GM18507 (cell line): Measurements from ENCODE around the gene EEIG1.
A peak's percentile ranks its signal among the peaks of the same experiment; 100 is the strongest.

ENCODE experiments used
- DNase-seq: peaks from one replicate; pipeline ENCODE4 v3.0.0; 2011; ENCODE audit warnings: low read depth; ENCODE audit not compliant: insufficient read length; ENCODE audit errors: extremely low spot score
- FAIRE-seq: peaks from 2 replicates; lab custom pipeline; 2011; peaks lifted over from hg19 to GRCh38; lab: Jason Lieb, UNC

Gene EEIG1

GRCh38 chr9:128002959-128003358, 22.2 kb upstream of the EEIG1 start:
- DNase-seq (no peak), FAIRE-seq (no peak)

DNA sequence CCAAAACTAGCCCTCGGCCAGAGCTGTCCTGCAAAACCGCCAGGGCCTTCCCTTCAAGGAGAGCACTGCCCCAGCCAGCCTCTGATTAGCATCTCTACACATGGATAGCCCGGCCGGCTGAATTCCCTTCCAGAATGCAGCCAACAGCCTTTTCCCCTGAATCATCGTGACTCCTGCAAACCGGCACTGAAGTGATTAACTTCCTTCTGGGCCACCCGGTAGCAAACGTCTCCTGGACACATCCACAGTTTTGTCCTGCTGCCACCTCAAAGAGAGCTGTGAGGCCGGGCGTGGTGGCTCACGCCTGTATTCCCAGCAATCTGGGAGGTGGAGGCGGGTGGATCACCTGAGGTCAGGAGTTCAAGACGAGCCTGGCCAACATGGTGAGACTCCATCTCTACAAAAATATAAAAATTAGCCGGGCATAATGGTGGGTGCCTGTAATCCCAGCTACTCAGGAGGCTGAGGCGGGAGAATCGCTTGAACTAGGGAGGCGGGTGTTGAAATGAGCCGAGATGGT, 21.1 kb upstream of the EEIG1 start:
- DNase-seq (no peak), FAIRE-seq (no peak)

GRCh38 chr9:128001151-128001778, 20.5 kb upstream of the EEIG1 start:
- no peak for DNase-seq
- FAIRE-seq: no peak

DNA sequence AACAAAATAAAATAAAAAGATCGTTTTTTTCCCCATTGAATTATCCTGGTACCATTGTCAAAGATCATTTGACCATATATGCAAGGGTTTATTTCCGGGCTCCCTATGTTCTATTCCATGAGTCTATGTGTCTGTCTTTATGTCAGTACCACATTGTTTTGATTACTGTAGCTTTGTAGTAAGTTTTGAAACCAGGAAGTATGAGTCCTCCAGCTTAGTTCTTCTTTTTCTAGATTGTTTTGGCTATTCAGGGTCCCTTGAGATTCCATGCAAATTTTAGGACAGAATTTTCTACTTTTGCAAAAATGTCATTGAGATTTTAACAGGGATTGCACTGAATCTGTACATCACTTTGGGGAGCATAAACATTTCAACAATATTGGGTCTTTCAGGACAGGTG, 18.7 kb upstream of the EEIG1 start:
- FAIRE-seq (no peak), DNase-seq (no peak)

- no peak for FAIRE-seq
- DNase-seq: no peak
Observed at GRCh38 chr9:127993721-127994120, 12.9 kb upstream of the EEIG1 start.

- FAIRE-seq (no peak), DNase-seq (no peak)
Observed at GRCh38 chr9:127991757-127992274, 11.0 kb upstream of the EEIG1 start.

- DNase-seq (no peak), FAIRE-seq (no peak)
Observed at GRCh38 chr9:127991017-127991756, 10.4 kb upstream of the EEIG1 start.

DNA sequence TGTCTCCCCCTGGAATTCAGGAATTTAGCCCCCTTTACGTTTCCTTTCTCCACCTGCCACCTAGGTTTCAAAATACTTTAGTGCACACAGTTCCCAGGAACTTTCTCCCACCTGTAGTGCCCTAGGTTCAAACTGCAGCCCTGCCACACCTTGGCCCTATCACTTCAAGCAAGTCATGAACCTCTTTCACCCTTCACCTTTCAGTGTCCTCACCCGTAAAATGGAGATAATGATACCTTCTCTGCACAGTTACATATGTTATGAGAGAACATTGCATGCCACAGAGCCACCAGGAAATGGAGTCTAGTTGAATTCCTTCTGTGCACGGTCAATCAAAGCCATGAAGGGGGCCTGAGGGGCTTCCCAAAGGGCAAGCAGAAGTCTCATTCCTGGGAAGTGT, 9.8 kb upstream of the EEIG1 start:
- FAIRE-seq (no peak), DNase-seq (no peak)

GRCh38 chr9:127989094-127989493, 8.3 kb upstream of the EEIG1 start:
- DNase-seq (no peak), FAIRE-seq (no peak)

- DNase-seq: no peak
Observed at GRCh38 chr9:127987103-127987614, 6.4 kb upstream of the EEIG1 start.

DNA sequence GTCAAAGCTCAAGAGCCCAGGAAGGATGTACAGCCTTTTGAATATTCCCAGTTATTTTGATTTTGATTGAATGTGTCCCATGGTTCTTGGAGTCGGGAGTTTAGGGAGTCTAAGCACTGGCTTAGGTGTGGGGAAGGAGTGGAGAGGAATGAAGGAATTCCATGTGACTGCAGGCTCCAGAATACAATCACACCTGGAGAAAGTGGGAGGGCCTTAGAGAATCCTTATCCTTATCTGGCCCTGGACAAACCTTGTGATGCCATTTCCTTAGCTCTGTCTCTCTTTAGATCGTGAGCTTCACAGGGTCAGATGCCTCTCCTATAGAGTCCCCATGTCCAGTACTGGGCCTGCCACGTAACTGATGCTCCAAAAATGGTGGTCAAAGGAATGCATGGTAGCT, 4.2 kb upstream of the EEIG1 start:
- DNase-seq (no peak), FAIRE-seq (no peak)

More at GRCh38 chr9:127987103-127987614, 6.4 kb upstream of the EEIG1 start:
- peak; percentile 66 for FAIRE-seq

GRCh38 chr9:127983847-127984289, 3.1 kb upstream of the EEIG1 start:
- DNase-seq: no peak
- peak; percentile 94 for FAIRE-seq

GRCh38 chr9:127982912-127983311, 2.1 kb upstream of the EEIG1 start:
- DNase-seq (no peak), FAIRE-seq (no peak)

DNA sequence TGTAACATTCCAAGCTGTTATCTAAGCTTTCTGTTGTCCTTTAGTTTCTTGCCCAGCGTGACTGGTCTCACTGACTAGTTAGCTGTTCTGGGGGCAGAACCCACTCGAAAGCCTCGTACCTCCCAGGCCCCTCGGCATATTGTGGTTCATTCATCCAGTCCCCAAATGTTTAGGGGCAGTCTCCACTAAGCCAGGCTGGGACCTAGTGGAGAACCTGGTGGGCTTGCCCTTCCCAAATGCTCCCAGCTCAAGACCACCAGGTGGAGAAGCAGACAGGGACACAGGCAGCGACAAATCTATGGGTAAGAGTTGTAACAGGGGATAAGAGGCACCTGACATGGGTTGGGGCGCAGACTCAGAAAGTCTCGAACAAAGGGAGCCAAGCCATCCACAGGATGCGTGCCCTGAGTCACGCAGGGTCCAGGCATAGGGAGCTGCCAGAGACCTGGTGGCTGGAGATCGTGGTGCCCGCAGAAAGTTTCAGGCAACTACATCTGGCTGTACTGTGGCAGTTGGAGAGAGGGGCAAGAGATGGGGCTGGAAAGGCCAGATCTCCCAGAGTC, 851 bp upstream of the EEIG1 start:
- FAIRE-seq (no peak), DNase-seq (no peak)

DNA sequence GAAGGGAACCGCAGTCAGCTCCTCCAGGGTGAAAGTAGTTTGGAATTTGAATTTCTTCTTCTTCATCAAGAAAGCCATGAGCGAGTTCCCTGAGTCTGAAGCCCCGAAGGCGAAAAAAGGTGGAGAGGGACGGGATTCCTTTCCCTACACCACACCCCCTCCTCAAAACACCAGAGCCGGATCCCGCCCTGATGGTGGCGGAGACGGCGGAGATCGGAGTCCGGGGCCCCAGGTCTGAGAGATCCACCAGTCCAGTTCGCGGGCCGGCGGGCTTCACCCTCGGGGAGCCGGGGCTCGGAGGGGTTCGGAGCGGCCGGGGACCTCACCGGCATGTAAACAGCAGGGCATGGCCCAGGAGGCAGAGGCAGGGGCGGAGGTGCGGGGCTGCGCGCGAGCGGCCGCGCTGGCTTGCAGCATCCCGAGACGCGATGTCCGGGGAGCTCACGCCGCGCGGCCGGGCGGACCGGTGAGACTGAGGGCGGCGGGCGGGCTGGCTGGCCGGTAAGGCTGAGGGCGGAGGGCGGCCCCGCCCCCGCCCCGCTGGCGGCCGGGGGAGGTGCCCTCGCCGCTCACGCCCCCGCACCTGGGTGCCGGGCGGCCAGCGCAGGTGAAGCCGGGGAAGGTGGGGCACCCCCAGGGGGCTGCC, 606 bp downstream of the EEIG1 start:
- FAIRE-seq (no peak), DNase-seq (no peak)

GRCh38 chr9:127979333-127980059, 1.3 kb downstream of the EEIG1 start:
- peak; percentile 85 for FAIRE-seq
- no peak for DNase-seq

DNA sequence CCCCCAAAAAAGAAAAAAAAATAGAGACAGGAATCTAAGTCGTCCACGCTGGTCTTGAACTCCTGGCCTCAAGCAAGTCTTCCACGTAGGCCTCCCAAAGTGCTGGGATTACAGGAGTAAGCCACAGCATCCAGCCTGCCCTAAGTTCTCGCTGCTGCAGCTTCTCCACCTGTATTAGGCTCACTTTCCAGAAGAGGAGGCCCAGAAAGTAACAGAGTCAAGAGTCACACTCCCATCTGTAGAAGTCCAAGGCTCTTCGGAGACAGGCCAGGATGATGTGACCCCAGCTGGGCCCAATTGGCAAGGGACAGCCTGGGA, 1.8 kb downstream of the EEIG1 start:
- DNase-seq (no peak), FAIRE-seq (no peak)

DNA sequence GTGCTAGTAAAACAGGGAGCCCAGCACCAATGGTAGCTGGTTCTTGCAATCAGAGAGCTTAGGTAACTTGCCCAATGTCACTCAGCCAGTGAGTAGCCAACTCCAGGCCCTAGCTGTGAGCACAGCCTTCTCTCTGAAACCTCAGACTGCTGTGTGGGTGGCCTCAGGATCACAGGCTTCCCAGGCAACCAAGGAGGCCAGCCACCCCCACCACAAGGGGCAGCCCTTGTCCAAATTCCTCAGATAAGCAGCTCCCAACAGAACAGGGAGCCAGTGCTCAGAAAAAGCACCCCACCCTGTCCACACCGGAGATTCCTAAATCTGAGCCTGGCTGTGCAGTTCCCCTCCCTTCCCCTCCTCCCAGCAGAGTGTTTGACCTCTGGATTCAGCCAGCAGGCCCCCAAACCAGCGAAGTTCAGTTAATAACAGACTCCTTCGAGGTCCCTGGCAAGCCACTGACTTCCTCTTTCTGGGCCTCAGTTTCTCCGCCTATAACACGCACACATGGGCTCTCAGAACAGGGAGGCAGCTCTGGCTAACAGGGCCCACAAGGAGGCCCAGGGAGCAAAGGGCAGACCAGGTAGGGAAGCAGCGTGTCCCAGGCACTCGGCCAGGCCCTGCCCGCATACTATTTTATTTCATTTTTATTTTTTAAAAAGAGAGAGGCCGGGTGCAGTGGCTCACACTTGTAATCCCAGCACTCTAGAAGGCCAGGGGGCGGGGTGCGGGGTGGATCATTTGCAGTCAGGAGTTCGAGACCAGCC, 2.7 kb downstream of the EEIG1 start:
- no peak for DNase-seq
- FAIRE-seq: no peak
